ENCODE data around the gene RASSF7. TPM values are rescaled to one million over a fixed set of nuclear protein-coding genes. Genes with fewer than 3 reads are reported as not detected.

The RASSF7 gene
- total RNA-seq, 1 experiment from 2014 or later: 32.5 TPM

DNA sequence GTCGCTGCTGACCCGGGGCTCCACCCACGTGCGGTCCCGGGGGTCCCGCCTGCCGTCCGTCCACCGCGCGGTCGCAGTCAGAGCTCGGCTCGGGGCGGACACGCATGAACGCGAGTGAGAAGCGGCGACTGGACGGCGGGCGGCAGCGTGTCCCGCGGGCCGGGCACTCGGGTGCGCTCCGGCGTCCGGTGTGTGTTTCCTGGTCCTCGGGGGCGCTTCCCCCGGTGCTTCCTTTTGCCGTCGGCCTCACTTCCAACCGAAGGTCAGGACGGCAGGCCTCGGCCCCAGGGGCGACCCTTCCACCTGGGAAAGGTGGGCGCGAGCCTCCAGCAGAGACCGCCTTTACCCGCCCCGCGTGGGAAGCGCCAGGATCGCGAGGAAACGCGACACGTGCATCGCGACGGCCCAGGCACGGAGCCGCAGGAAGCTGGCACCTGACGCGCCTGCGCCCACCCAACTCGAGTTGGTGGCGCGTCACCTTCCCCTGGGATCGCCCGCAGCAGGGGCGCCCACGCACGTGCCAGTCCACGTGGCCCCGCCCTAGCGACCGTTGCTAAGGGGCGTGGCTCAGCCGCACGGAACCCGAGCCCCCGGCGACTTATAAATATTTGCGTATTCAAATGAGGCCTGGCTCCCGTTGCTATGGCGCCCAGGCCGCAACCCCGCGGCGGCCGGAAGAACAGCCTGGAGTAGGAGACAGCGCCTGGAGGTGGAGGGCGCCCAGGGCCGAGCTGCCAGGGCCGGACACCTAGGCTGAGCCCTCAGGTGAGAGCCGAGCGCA lies 23.7 kb upstream of the RASSF7 start, which contains the start of gene LRRC56 (continued):
- TF ChIP-seq, protein P1, sequence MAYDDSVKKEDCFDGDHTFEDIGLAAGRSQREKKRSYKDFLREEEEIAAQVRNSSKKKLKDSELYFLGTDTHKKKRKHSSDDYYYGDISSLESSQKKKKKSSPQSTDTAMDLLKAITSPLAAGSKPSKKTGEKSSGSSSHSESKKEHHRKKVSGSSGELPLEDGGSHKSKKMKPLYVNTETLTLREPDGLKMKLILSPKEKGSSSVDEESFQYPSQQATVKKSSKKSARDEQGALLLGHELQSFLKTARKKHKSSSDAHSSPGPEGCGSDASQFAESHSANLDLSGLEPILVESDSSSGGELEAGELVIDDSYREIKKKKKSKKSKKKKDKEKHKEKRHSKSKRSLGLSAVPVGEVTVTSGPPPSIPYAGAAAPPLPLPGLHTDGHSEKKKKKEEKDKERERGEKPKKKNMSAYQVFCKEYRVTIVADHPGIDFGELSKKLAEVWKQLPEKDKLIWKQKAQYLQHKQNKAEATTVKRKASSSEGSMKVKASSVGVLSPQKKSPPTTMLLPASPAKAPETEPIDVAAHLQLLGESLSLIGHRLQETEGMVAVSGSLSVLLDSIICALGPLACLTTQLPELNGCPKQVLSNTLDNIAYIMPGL (CRISPR knock-in tag; IDR thresholded peaks at IDR 0.05): 0 out of 2 replicates have a peak, but pooled peaks have one; percentile 9
- TF ChIP-seq, protein P2, sequence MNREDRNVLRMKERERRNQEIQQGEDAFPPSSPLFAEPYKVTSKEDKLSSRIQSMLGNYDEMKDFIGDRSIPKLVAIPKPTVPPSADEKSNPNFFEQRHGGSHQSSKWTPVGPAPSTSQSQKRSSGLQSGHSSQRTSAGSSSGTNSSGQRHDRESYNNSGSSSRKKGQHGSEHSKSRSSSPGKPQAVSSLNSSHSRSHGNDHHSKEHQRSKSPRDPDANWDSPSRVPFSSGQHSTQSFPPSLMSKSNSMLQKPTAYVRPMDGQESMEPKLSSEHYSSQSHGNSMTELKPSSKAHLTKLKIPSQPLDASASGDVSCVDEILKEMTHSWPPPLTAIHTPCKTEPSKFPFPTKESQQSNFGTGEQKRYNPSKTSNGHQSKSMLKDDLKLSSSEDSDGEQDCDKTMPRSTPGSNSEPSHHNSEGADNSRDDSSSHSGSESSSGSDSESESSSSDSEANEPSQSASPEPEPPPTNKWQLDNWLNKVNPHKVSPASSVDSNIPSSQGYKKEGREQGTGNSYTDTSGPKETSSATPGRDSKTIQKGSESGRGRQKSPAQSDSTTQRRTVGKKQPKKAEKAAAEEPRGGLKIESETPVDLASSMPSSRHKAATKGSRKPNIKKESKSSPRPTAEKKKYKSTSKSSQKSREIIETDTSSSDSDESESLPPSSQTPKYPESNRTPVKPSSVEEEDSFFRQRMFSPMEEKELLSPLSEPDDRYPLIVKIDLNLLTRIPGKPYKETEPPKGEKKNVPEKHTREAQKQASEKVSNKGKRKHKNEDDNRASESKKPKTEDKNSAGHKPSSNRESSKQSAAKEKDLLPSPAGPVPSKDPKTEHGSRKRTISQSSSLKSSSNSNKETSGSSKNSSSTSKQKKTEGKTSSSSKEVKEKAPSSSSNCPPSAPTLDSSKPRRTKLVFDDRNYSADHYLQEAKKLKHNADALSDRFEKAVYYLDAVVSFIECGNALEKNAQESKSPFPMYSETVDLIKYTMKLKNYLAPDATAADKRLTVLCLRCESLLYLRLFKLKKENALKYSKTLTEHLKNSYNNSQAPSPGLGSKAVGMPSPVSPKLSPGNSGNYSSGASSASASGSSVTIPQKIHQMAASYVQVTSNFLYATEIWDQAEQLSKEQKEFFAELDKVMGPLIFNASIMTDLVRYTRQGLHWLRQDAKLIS (CRISPR knock-in tag; IDR thresholded peaks at IDR 0.05; ENCODE audit: borderline replicate concordance): no peak
- TF ChIP-seq, protein P3, sequence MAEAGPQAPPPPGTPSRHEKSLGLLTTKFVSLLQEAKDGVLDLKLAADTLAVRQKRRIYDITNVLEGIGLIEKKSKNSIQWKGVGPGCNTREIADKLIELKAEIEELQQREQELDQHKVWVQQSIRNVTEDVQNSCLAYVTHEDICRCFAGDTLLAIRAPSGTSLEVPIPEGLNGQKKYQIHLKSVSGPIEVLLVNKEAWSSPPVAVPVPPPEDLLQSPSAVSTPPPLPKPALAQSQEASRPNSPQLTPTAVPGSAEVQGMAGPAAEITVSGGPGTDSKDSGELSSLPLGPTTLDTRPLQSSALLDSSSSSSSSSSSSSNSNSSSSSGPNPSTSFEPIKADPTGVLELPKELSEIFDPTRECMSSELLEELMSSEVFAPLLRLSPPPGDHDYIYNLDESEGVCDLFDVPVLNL (CRISPR knock-in tag; IDR thresholded peaks at IDR 0.05; ENCODE audit: borderline replicate concordance, low read depth): no peak
- TF ChIP-seq, protein P4, sequence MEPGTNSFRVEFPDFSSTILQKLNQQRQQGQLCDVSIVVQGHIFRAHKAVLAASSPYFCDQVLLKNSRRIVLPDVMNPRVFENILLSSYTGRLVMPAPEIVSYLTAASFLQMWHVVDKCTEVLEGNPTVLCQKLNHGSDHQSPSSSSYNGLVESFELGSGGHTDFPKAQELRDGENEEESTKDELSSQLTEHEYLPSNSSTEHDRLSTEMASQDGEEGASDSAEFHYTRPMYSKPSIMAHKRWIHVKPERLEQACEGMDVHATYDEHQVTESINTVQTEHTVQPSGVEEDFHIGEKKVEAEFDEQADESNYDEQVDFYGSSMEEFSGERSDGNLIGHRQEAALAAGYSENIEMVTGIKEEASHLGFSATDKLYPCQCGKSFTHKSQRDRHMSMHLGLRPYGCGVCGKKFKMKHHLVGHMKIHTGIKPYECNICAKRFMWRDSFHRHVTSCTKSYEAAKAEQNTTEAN (CRISPR knock-in tag; IDR thresholded peaks at IDR 0.05): 0 out of 2 replicates have a peak, but pooled peaks have one; percentile 70
- no peak for TF ChIP-seq OVOL2 (CRISPR knock-in tag; IDR thresholded peaks at IDR 0.05; ENCODE audit: borderline replicate concordance)
- TF ChIP-seq, protein P5, sequence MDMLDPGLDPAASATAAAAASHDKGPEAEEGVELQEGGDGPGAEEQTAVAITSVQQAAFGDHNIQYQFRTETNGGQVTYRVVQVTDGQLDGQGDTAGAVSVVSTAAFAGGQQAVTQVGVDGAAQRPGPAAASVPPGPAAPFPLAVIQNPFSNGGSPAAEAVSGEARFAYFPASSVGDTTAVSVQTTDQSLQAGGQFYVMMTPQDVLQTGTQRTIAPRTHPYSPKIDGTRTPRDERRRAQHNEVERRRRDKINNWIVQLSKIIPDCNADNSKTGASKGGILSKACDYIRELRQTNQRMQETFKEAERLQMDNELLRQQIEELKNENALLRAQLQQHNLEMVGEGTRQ (CRISPR knock-in tag; IDR thresholded peaks at IDR 0.05): peak; percentile 89
- TF ChIP-seq CREB1 (CRISPR knock-in tag; IDR thresholded peaks at IDR 0.05): peak; percentile 60; the same call in 1 of the 2 replicates
- no peak for TF ChIP-seq NR2C2 (CRISPR knock-in tag; IDR thresholded peaks at IDR 0.05)
- peak; percentile 62; the same call in 1 of the 2 replicates for TF ChIP-seq TCF7 (CRISPR knock-in tag; IDR thresholded peaks at IDR 0.05; ENCODE audit: low read depth)
- TF ChIP-seq, protein P6, sequence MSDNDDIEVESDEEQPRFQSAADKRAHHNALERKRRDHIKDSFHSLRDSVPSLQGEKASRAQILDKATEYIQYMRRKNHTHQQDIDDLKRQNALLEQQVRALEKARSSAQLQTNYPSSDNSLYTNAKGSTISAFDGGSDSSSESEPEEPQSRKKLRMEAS (CRISPR knock-in tag; IDR thresholded peaks at IDR 0.05): peak; percentile 94

DNA sequence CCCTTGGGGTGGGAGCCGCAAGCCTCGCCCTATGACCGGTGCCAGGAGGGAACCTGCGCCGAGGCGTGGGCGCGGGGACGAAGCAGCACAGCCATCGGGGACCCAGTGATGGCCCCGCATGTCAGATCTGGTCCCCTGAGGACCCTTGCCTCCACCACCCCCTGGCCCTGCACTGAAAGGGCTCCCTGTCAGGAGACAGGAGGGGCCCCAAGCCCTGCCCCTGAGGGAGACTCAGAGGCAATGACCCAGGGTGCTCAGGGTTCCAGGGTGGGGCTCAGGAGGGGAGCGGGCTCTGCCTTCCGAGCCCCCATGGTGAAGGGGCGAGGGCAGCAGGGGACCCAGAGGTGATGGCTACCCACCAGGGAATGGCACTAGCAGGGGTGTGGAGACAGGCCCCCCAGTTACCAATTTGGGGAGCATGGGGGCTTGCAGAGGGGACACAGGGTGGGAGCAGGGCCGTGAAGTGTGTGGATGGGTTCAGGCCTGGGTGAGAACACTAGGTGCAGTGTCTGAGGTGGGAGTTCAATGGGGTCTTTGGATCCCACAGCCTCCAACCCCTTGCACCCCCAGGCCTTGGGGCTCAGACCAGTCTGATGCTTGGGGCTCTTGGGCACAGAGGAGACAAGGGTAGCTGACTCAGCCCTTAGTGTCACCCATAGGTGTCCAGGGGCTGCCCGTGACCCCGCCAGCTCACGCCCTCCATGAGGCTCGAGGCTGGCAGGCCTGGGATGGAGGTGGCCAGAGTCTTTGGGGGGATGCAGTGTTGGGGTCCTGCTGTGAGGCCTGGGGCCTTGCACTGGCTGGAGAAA lies 22.9 kb upstream of the RASSF7 start:
- Mint-ChIP-seq H3K36me3 (peaks cover 3% of the 10 kb centered on the region), H3K4me1 (no peaks in the 10 kb centered on the region), H3K27me3 (ENCODE audit: low read depth) (peaks cover 22% of the 10 kb centered on the region), H3K9me3 (no peaks in the 10 kb centered on the region), H3K4me3 (peak overlapping the region; percentile 51), H3K27ac (no peak overlapping the region)
- ChIA-PET CTCF (interaction anchor here (1.5 to 1.7 kb wide), 2 partner anchors 17 kb away, joined by 4 to 7 read pairs; no protein-coding TSS in a partner anchor), POLR2A (interaction anchor here (0.5 kb wide), 1 partner anchor 144 kb away, joined by 3 read pairs; the partner anchor contains the start of gene PKP3)
- ATAC-seq: no peak
- DNase-seq (ENCODE audit: low spot score): no peak
- TF ChIP-seq, protein P7, sequence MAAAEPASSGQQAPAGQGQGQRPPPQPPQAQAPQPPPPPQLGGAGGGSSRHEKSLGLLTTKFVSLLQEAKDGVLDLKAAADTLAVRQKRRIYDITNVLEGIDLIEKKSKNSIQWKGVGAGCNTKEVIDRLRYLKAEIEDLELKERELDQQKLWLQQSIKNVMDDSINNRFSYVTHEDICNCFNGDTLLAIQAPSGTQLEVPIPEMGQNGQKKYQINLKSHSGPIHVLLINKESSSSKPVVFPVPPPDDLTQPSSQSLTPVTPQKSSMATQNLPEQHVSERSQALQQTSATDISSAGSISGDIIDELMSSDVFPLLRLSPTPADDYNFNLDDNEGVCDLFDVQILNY (CRISPR knock-in tag; IDR thresholded peaks at IDR 0.05): no peak
- TF ChIP-seq KAT7 (CRISPR knock-in tag; IDR thresholded peaks at IDR 0.05; ENCODE audit: borderline replicate concordance) (no peak), NFE2L1 (CRISPR knock-in tag; IDR thresholded peaks at IDR 0.05) (no peak), FOXJ3 (CRISPR knock-in tag; IDR thresholded peaks at IDR 0.05; ENCODE audit: borderline replicate concordance) (no peak), SMAD4 (CRISPR knock-in tag; IDR thresholded peaks at IDR 0.05) (no peak), ZNF423 (CRISPR knock-in tag; IDR thresholded peaks at IDR 0.05) (no peak)
- TF ChIP-seq, protein P8, sequence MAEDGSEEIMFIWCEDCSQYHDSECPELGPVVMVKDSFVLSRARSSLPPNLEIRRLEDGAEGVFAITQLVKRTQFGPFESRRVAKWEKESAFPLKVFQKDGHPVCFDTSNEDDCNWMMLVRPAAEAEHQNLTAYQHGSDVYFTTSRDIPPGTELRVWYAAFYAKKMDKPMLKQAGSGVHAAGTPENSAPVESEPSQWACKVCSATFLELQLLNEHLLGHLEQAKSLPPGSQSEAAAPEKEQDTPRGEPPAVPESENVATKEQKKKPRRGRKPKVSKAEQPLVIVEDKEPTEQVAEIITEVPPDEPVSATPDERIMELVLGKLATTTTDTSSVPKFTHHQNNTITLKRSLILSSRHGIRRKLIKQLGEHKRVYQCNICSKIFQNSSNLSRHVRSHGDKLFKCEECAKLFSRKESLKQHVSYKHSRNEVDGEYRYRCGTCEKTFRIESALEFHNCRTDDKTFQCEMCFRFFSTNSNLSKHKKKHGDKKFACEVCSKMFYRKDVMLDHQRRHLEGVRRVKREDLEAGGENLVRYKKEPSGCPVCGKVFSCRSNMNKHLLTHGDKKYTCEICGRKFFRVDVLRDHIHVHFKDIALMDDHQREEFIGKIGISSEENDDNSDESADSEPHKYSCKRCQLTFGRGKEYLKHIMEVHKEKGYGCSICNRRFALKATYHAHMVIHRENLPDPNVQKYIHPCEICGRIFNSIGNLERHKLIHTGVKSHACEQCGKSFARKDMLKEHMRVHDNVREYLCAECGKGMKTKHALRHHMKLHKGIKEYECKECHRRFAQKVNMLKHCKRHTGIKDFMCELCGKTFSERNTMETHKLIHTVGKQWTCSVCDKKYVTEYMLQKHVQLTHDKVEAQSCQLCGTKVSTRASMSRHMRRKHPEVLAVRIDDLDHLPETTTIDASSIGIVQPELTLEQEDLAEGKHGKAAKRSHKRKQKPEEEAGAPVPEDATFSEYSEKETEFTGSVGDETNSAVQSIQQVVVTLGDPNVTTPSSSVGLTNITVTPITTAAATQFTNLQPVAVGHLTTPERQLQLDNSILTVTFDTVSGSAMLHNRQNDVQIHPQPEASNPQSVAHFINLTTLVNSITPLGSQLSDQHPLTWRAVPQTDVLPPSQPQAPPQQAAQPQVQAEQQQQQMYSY (CRISPR knock-in tag; IDR thresholded peaks at IDR 0.05): no peak
